Midbrain (tissue), 1 donor: ENCODE results near the gene GOLGA7B.

Experiments used
- DNase-seq: peaks from one replicate; lab custom pipeline; 2025; lab: John Stamatoyannopoulos, UW

GOLGA7B gene

GRCh38 chr10:97868134-97868685 lies 18.6 kb downstream of the GOLGA7B start:
- no peak for DNase-seq

- DNase-seq = peak; percentile 78
These were observed 19.7 kb downstream of the GOLGA7B start for GRCh38 chr10:97869091-97870042.

GRCh38 chr10:97870990-97871389 lies 21.3 kb downstream of the GOLGA7B start:
- DNase-seq = no peak

GRCh38 chr10:97873569-97873968 lies 23.9 kb downstream of the GOLGA7B start:
- DNase-seq = no peak

- DNase-seq = no peak
These were observed 24.7 kb downstream of the GOLGA7B start for GRCh38 chr10:97874332-97874731.

GRCh38 chr10:97875391-97875790 lies 25.7 kb downstream of the GOLGA7B start:
- DNase-seq = no peak

GRCh38 chr10:97876402-97876801 lies 26.8 kb downstream of the GOLGA7B start:
- no peak for DNase-seq

GRCh38 chr10:97879241-97879640 lies 29.6 kb downstream of the GOLGA7B start:
- no peak for DNase-seq

GRCh38 chr10:97880109-97880508 lies 30.5 kb downstream of the GOLGA7B start:
- no peak for DNase-seq

- no peak for DNase-seq
These were observed 32.8 kb downstream of the GOLGA7B start for GRCh38 chr10:97882142-97883091.

- DNase-seq = no peak
These were observed 33.4 kb downstream of the GOLGA7B start for GRCh38 chr10:97883092-97883485.

GRCh38 chr10:97886286-97886685 lies 36.6 kb downstream of the GOLGA7B start:
- DNase-seq = no peak

GRCh38 chr10:97887399-97887798 lies 37.8 kb downstream of the GOLGA7B start:
- DNase-seq = no peak

GRCh38 chr10:97888134-97888533 lies 38.5 kb downstream of the GOLGA7B start:
- DNase-seq = no peak

GRCh38 chr10:97888641-97889262 lies 39.1 kb downstream of the GOLGA7B start:
- no peak for DNase-seq

- no peak for DNase-seq
These were observed 40.0 kb downstream of the GOLGA7B start for GRCh38 chr10:97889461-97890265.

GRCh38 chr10:97891497-97892167 lies 42.0 kb downstream of the GOLGA7B start:
- DNase-seq = no peak

- DNase-seq = no peak
These were observed 42.9 kb downstream of the GOLGA7B start for GRCh38 chr10:97892506-97892905.

- no peak for DNase-seq
These were observed 43.3 kb downstream of the GOLGA7B start for GRCh38 chr10:97892939-97893338.

GRCh38 chr10:97894092-97894491 lies 44.4 kb downstream of the GOLGA7B start:
- no peak for DNase-seq
